GDM1 (cell line): ENCODE results near the gene TEAD2.

Source experiments
- DNase-seq: peaks from one replicate; lab custom pipeline; 2025; lab: John Stamatoyannopoulos, UW

Gene TEAD2

GRCh38 chr19:49347835-49348234 is 14.4 kb downstream of the TEAD2 start:
- DNase-seq: no peak

GRCh38 chr19:49347191-49347590 is 15.0 kb downstream of the TEAD2 start:
- no peak for DNase-seq

GRCh38 chr19:49344505-49345423 is 17.5 kb downstream of the TEAD2 start:
- no peak for DNase-seq

DNA sequence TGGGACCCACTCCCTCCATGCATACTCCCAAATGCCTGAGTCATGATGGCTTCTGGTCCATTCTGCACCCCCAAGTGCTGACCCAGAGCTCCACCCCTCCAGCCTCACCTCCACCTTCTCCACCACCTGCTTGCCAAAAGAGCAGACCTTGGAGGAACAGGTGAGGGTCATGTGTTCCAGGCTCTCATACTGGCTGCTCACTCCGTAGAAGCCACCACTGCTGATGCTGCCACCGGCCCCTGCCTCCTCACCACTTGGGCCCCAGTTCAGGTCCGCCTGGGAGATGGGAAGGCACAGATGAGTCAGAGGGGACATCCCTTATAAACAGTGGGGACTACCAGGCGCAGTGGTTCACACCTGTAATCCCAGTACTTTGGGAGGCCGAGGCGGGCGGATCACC is 19.1 kb downstream of the TEAD2 start:
- no peak for DNase-seq

DNA sequence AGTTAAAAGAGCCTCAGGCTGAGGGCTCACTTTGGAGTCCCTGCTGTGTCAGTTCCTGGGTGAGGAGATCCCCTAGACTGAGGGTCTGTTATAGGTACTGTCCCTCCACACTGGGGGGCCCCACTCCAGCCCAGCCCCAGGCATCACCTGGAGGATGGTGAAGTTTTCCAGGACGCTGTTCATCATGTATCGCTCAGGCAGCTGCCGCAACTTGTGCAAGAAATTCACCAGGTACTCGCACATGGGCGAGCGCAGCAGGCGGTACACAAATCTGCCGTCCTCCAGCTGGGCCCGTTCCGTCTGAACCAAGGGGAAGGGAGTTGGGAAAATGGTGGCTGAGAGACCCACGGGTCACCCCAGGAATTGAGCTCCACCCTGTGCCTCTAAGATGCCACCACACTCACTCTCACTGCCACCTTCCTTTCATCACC is 19.9 kb downstream of the TEAD2 start:
- no peak for DNase-seq

GRCh38 chr19:49340865-49341718 is 21.1 kb downstream of the TEAD2 start:
- no peak for DNase-seq

DNA sequence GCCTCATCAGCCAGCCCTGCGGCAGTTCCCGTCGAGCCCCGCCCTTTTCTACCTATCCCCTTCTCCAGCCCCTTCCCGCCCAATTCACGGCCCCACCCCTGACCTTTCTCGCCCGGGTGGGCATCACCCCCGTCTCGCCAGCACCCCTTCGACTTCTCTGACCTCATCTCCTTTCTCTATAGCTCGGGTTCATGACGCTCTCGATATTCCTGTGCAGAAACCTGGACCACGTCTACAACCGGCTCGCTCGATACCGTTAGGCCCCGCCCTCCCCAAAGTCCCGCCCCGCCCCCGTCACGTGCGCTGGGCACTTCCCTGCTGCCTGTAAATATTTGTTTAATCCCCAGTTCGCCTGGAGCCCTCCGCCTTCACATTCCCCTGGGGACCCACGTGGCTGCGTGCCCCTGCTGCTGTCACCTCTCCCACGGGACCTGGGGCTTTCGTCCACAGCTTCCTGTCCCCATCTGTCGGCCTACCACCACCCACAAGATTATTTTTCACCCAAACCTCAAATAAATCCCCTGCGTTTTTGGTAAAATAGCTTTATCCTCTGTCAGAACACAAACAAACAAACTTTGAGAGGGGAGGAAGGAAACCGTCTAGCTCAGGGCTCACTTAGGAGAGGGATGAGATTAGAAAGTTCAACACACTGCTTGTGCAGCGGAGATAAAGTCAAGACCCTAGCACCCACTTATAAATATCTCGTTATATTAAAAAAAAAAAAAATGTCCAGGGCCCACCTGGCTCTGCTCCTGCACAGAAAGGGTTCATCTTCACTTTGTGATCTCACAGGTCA is 21.9 kb downstream of the TEAD2 start:
- DNase-seq: no peak

GRCh38 chr19:49339301-49340068 is 22.7 kb downstream of the TEAD2 start:
- DNase-seq: no peak

DNA sequence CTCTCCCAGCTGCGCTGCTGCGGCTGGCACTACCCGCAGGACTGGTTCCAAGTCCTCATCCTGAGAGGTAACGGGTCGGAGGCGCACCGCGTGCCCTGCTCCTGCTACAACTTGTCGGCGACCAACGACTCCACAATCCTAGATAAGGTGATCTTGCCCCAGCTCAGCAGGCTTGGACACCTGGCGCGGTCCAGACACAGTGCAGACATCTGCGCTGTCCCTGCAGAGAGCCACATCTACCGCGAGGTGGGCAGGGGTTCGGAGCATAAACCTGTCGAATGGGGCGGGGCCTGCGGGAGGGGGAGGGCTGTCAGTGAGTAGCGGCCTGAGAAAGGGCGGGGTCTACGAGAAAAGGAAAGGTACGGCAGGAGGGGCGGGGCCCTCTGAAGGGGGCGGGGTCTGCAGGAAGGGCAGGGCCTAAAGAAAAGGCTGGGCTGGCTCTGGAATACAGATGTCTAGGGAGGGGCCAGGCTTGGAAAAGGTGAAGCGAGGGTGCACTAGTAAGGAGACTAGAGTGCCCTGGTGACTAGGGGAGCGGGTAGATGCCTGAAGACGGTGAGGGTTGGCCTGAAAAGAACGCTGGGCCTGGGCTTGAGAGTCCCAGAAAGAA is 23.4 kb downstream of the TEAD2 start:
- no peak for DNase-seq

DNA sequence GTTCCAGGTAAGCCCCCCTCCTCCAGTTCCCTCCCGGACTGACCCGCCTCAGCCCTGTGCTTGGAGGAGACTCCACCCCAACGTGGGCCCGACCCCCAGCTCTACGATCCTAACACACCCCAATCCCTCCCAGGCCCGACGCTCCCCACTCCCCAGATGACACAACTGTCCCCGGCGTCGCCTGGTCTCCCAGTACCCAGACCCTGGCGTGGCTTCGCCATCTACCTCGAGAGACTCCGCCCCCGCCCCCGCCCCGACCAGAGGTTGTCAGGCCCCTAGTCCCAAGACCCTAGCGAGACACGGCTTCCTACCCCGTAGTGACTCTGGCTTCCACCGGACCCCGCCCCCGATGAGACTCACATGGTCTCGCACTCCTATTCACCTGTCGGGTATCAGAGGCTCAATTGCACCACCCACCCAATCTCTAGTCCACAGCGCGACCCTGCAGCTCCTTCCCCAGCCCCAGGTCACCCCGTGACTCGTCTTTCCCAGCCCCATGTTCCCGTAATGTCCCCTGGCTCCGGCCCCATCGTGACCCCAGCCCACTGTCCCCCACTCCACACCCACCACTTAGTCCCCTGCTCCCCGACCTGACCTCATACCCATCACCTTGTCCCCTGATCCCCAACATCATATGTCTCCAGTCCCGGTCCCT is 24.1 kb downstream of the TEAD2 start:
- no peak for DNase-seq

DNA sequence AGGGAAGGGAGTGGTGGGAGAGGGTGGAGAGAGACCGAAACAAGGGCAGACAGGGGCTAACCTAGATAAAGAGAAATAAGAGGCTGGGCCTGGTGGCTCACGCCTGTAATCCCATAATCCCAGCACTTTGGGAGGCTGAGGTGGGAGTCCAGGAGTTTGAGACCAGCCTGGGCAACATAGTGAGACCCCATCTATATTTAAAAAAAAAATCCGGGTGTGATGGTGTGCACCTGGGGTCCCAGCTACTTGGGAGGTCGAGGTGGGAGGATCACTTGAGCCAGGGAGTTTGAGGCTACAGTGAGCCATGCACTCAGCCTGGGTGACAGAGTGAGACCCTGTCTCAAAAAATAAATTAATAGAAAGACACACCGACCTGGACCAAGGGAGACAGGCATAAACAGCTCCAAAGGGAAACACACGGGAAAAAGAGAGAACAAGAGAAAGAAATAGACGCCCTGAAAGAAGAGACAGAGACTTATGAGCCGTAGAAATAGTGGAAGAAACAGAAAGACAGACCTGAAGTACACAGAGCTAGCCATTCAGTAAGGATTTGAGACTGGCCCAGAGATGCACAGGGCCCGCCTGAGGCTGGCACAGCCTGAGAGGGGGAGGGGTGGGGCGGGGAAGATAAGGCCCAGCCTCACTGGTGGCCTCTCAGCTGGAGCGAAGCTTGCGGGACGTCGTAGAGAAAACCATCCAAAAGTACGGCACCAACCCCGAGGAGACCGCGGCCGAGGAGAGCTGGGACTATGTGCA is 24.8 kb downstream of the TEAD2 start:
- no peak for DNase-seq

- no peak for DNase-seq
These were observed 25.5 kb downstream of the TEAD2 start for GRCh38 chr19:49336482-49337266.

DNA sequence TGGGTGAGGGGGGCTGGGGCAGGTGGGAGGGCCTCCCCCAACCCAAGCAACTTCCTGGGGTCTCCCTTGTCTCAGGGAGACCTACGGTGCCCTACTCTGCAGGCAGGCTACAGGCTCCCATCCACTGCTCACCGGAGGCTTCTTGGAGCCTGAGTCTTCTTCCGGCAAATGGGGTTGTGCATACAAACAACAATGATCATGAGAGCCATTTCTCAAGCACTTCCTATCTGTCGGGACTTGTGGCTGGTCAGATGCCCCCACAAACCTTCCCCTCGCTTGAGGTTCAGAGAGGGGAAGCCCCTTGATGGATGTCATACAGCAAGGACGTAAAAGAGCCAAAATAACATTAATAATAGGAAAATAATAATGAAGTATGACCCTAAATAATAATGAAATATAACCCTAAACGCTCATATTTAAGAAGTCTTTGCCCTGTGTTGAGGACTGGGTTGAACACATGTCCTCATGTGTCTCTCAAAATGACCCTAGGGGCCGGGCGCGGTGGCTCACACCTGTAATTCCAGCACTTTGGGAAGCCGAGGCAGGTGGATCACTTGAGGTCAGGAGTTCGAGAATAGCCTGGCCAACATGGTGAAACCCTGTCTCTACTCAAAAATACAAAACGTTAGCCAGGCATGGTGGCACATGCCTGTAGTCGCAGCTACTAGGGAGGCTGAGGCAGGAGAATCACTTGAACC is 26.3 kb downstream of the TEAD2 start:
- peak; percentile 42 for DNase-seq

GRCh38 chr19:49335071-49335783 is 27.0 kb downstream of the TEAD2 start, which contains the start of gene CD37:
Gene CD37, plus strand, starts transcription at chr19:49335406. Its CDS starts 135 bp downstream, at chr19:49335541.
- DNase-seq: peak; percentile 72

- peak; percentile 67 for DNase-seq
These were observed 28.4 kb downstream of the TEAD2 start for GRCh38 chr19:49333811-49334288.

DNA sequence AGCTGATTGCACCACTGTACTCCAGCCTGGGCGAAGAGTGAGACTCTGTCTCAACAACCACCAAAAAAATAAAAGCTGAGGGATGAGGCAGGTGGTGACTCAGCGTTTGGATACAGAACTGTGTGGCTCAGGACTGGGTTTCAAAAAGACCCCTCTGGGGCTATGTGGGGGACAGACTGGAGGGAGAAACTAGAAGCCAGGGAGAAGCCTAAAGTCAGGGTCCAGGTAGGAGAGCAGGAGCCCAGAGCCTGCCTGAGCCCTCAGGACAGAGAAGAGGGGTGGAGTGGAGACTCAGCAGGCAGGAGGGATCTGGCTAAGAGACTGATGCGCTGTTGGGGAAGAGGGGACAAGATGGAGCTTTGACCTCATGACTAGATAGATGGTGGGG is 28.8 kb downstream of the TEAD2 start:
- peak; percentile 9 for DNase-seq
